Stomach (tissue), 4 donors: ENCODE data around the gene TAB2.
A peak's percentile ranks its signal among the peaks of the same experiment; 100 is the strongest.

ENCODE experiments used
- POLR2A ChIP-seq, 4 donors: fragments of 450-650 bp; IDR thresholded peaks; one replicate each; pipeline ENCODE4 v1.6.1; 2016; ENCODE audit warnings: antibody characterized with exemption in 4 of 4, control low read depth in 2 of 4, mild to moderate bottlenecking in 1 of 4, moderate library complexity in 1 of 4
- POLR2AphosphoS5 ChIP-seq, 3 donors: sonication (generic); formaldehyde crosslinking; IDR thresholded peaks; one replicate each; pipeline ENCODE4 v1.6.1; 2016; ENCODE audit warnings: antibody characterized with exemption in 3 of 3
- TF ChIP-seq, protein P1 (sequence below), 7 experiments: fragments of 450-650 bp in 4 of 7; fragments of 200-600 bp in 3 of 7; sonication (generic) in 3 of 7; IDR thresholded peaks; one replicate each; pipeline ENCODE4 v1.5.1; 2016 to 2019; ENCODE audit warnings: antibody characterized with exemption in 7 of 7, control low read depth in 2 of 7, mild to moderate bottlenecking in 1 of 7

DNA sequence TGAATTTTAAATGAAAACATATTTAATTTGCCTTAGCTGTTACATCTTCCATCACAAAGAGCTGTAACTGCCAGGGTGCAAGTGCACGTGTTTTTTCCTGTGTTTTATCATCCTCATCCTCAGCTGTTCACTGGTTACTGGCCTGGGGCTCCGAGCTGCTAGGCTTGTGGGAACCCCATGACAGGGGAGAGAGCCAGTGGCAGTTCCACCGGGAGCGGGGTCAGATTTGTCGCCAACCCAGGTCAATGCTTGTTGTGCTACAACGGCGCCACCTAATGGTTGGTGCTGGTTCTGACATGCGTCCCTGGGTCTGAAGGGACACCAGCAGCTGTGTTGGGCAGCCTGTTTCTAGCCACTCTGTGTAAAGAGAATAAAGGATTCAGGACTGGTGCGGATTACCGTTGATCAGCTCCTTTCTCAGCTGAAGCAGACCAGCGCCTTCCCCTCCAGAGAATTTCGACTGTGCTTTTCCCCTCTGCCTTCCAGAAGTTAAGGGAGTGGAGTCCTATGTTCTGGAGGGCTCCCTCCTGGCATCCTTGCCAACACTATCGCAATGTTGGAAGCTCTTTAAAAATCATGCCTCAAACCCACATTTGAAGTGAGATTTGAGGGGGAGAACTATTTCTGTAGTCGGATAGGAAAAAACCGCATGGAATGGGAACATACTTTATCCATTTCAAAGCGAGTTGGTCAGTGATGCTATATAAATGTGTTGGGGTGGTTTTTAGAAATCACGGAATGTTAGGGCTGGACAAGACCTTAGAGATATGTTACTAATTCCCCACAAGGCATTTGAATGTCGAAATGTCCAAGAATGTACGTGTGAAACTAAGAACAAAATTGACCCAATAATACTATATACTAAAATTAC is 114.6 kb downstream of the TAB2 start:
- TF ChIP-seq, protein P1, sequence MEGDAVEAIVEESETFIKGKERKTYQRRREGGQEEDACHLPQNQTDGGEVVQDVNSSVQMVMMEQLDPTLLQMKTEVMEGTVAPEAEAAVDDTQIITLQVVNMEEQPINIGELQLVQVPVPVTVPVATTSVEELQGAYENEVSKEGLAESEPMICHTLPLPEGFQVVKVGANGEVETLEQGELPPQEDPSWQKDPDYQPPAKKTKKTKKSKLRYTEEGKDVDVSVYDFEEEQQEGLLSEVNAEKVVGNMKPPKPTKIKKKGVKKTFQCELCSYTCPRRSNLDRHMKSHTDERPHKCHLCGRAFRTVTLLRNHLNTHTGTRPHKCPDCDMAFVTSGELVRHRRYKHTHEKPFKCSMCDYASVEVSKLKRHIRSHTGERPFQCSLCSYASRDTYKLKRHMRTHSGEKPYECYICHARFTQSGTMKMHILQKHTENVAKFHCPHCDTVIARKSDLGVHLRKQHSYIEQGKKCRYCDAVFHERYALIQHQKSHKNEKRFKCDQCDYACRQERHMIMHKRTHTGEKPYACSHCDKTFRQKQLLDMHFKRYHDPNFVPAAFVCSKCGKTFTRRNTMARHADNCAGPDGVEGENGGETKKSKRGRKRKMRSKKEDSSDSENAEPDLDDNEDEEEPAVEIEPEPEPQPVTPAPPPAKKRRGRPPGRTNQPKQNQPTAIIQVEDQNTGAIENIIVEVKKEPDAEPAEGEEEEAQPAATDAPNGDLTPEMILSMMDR (IDR thresholded peaks at IDR 0.05), result peak in 6 of 7 experiments; percentile 47 to 96 (median 90)
- no peak for TF ChIP-seq POLR2A (IDR thresholded peaks at IDR 0.05)
- TF ChIP-seq POLR2AphosphoS5 (IDR thresholded peaks at IDR 0.05), result peak in 1 of 3 donors; percentile 55
